Activated T-cell treated with anti-CD3 and anti-CD28 coated beads for 24 hours (primary cell): ENCODE measurements around the gene ETNK2.
"Not testable (repeated sequence)": the region's sequence is repeated elsewhere in the genome, so short reads cannot be mapped to it uniquely, and the experiment has no call there.

Experiments
- DNase-seq: peaks from one replicate; pipeline ENCODE4 v3.0.0-alpha.2; 2020; ENCODE audit warnings: low read depth

Gene ETNK2

GRCh38 chr1:204098683-204099082 is 53.2 kb downstream of the ETNK2 start:
- DNase-seq = no peak

- no peak for DNase-seq
Measured at GRCh38 chr1:204096931-204097330, 54.9 kb downstream of the ETNK2 start.

GRCh38 chr1:204094856-204095634 is 56.8 kb downstream of the ETNK2 start:
- DNase-seq = no peak

GRCh38 chr1:204094313-204094729 is 57.5 kb downstream of the ETNK2 start:
- DNase-seq = no peak

GRCh38 chr1:204093781-204094180 is 58.1 kb downstream of the ETNK2 start:
- no peak for DNase-seq

- DNase-seq = no peak
Measured at GRCh38 chr1:204093421-204093717, 58.5 kb downstream of the ETNK2 start.

GRCh38 chr1:204092632-204093420 is 59.0 kb downstream of the ETNK2 start:
- DNase-seq = no peak

- no peak for DNase-seq
Measured at GRCh38 chr1:204091787-204092312, 60.0 kb downstream of the ETNK2 start.

GRCh38 chr1:204091066-204091465 is 60.8 kb downstream of the ETNK2 start:
- no peak for DNase-seq

- not testable (repeated sequence) for DNase-seq
Measured at GRCh38 chr1:204090132-204090531, 61.7 kb downstream of the ETNK2 start.

GRCh38 chr1:204089044-204089751 is 62.6 kb downstream of the ETNK2 start:
- DNase-seq = no peak

- DNase-seq = no peak
Measured at GRCh38 chr1:204088596-204088995, 63.2 kb downstream of the ETNK2 start.

GRCh38 chr1:204087893-204088528 is 63.8 kb downstream of the ETNK2 start:
- DNase-seq = no peak

- DNase-seq = no peak
Measured at GRCh38 chr1:204087181-204087892, 64.5 kb downstream of the ETNK2 start.

- DNase-seq = no peak
Measured at GRCh38 chr1:204085876-204086275, 66.0 kb downstream of the ETNK2 start.

GRCh38 chr1:204084247-204084772 is 67.5 kb downstream of the ETNK2 start:
- DNase-seq = no peak

GRCh38 chr1:204083491-204083890 is 68.4 kb downstream of the ETNK2 start:
- DNase-seq = no peak

GRCh38 chr1:204081791-204082513 is 69.9 kb downstream of the ETNK2 start:
- DNase-seq = no peak

GRCh38 chr1:204081164-204081790 is 70.6 kb downstream of the ETNK2 start:
- no peak for DNase-seq
